ENCODE measurements around the gene UGT2B11.
"Not testable (repeated sequence)": the region's sequence is repeated elsewhere in the genome, so short reads cannot be mapped to it uniquely, and the experiment has no call there.

The UGT2B11 gene

GRCh38 chr4:69167300-69167699, 47.2 kb downstream of the UGT2B11 start:
- DNase-seq: no peak

GRCh38 chr4:69166376-69166775, 48.2 kb downstream of the UGT2B11 start:
- not testable (repeated sequence) for DNase-seq

GRCh38 chr4:69165707-69166106, 48.8 kb downstream of the UGT2B11 start:
- DNase-seq: not testable (repeated sequence)

DNA sequence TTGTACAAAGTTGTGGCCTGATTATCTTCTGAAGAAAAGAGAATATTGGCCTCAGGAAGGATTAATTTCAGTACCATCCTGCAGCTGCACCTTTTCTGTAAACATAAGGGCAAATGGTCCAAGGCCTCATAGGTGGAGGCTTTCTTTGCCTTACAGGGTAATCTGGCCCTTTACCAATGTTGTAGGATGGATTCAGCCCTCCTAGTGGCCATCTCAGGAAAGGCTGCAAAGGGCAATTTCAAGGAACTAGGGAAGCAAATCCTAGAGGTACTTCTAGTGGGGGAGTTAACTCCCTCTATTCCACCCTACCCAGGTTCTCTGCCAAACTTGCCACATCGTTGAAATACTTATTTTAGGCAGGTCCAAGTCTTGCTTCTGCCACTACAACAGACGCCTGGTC, 57.6 kb downstream of the UGT2B11 start:
- no peak for DNase-seq

DNA sequence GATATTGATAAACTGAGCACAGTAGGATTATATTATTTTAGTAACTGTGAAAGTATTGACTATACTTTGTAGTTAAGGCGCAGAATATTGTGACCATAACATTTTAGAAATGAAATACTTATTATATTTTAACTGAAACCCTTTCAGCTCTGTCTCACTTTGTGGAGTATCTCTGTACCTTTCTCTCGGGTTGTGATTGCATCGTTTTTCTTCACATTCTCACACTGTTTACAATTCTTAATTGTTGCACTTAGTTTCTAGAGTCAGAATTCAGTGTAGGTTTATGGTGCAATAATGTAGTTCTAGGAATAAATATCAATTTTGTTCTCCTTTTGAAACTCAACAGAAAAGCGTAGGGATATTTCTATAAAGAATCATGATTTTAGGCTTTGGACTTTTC, 60.5 kb downstream of the UGT2B11 start:
- no peak for DNase-seq
